Activated naive CD8-positive, alpha-beta T cell treated with anti-CD3 and anti-CD28 coated beads for 36 hours (primary cell): ENCODE data around the gene EIF2B1. TPM values are rescaled to one million over a fixed set of nuclear protein-coding genes. Genes with fewer than 3 reads are reported as not detected.

Experiments used
- total RNA-seq, 2 experiments: library from RNA; stranded (reverse); gene quantifications; one replicate each; pipeline ENCODE4 v1.2.3, GENCODE V29; 2021

EIF2B1 gene
- total RNA-seq, 2 experiments from 2014 or later, result 89.8 to 93.5 TPM

Other genes with a start within 250 kb of the EIF2B1 start
- 10 to 100 TPM; 41.2 to 42.6 TPM for gene KMT5A, start 249.6 kb downstream of the EIF2B1 start, total RNA-seq
- gene RILPL2, start 197.0 kb downstream of the EIF2B1 start, total RNA-seq, result 10 to 100 TPM; 18.2 to 18.5 TPM
- 10 to 100 TPM; 20.8 to 22.0 TPM for gene SNRNP35, start 175.5 kb downstream of the EIF2B1 start, total RNA-seq
- 1 to 10 TPM; 1.4 to 1.6 TPM for gene RILPL1, start 100.0 kb downstream of the EIF2B1 start, total RNA-seq
- gene TMED2, start 49.1 kb downstream of the EIF2B1 start, total RNA-seq, result 100 to 1,000 TPM; 177 to 180 TPM
- gene DDX55, start 31.6 kb downstream of the EIF2B1 start, total RNA-seq, result 10 to 100 TPM; 55.3 to 56.7 TPM
- 10 to 100 TPM; 95.9 TPM for gene GTF2H3, start 143 bp upstream of the EIF2B1 start, total RNA-seq
- gene TCTN2, start 37.4 kb upstream of the EIF2B1 start, total RNA-seq, result 1 to 10 TPM; 3.3 to 3.6 TPM
- gene ATP6V0A2, start 78.7 kb upstream of the EIF2B1 start, total RNA-seq, result 10 to 100 TPM; 49.5 to 54.3 TPM
- under 1 TPM; 0.06 to 0.22 TPM for gene DNAH10, start 128.6 kb upstream of the EIF2B1 start, total RNA-seq